Smooth muscle cell (in vitro differentiated cells): Measurements from ENCODE around the gene LRRC28. TPM values are rescaled to one million over a fixed set of nuclear protein-coding genes. Genes with fewer than 3 reads are reported as not detected.

ENCODE experiments used
- DNase-seq: peaks from one replicate; lab custom pipeline; 2025; ENCODE audit not compliant: unreplicated experiment; lab: John Stamatoyannopoulos, UW
- H2AFZ ChIP-seq: fragments of 200-600 bp; sonication (generic); 2 replicates; pipeline ENCODE4 v1.6.0; 2016; ENCODE audit warnings: antibody characterized with exemption, low read depth, mild to moderate bottlenecking
- H3F3A ChIP-seq: fragments of 200-600 bp; sonication (generic); 2 replicates; pipeline ENCODE4 v1.6.0; 2017; ENCODE audit warnings: antibody characterized with exemption, low read depth
- H3K27ac ChIP-seq: fragments of 200-600 bp; sonication (generic); 2 replicates; pipeline ENCODE4 v1.5.1; 2016; ENCODE audit warnings: low read depth, mild to moderate bottlenecking
- H3K27me3 ChIP-seq: fragments of 200-600 bp; sonication (generic); 2 replicates; pipeline ENCODE4 v1.6.1; 2016; ENCODE audit warnings: low read depth, mild to moderate bottlenecking
- H3K36me3 ChIP-seq: fragments of 200-600 bp; sonication (generic); 2 replicates; pipeline ENCODE4 v1.5.1; 2016; ENCODE audit warnings: low read depth
- H3K4me1 ChIP-seq: fragments of 200-600 bp; sonication (generic); 2 replicates; pipeline ENCODE4 v1.5.1; 2016; ENCODE audit warnings: low read depth
- H3K4me2 ChIP-seq: fragments of 200-600 bp; sonication (generic); 2 replicates; pipeline ENCODE4 v1.6.0; 2016; ENCODE audit warnings: mild to moderate bottlenecking
- H3K4me3 ChIP-seq: fragments of 200-600 bp; sonication (generic); 2 replicates; pipeline ENCODE4 v1.5.1; 2016; ENCODE audit warnings: mild to moderate bottlenecking
- H3K79me2 ChIP-seq: fragments of 200-600 bp; sonication (generic); 2 replicates; pipeline ENCODE4 v1.6.0; 2016; ENCODE audit warnings: low read depth, mild to moderate bottlenecking
- H3K9ac ChIP-seq: fragments of 200-600 bp; sonication (generic); 2 replicates; pipeline ENCODE4 v1.6.0; 2016; ENCODE audit warnings: low read depth
- H3K9me3 ChIP-seq: fragments of 200-600 bp; sonication (generic); replicated peaks from 2 replicates; pipeline ENCODE4 v1.5.1; 2016; ENCODE audit warnings: low read depth
- H4K20me1 ChIP-seq: fragments of 200-600 bp; sonication (generic); 2 replicates; pipeline ENCODE4 v1.6.0; 2016; ENCODE audit warnings: low read depth
- WGBS: methylation state at CpG from one replicate; pipeline ENCODE4 v1.1.7; 2016; ENCODE audit warnings: low lambda C conversion rate; 5-methylcytosine and 5-hydroxymethylcytosine counted together
- polyA plus RNA-seq: library from polyadenylated mRNA; unstranded; fragments of >200 nt; fragmentation: Nextera tagmentation; extraction: Ambion mirVana; gene quantifications from 2 replicates; pipeline ENCODE4 v1.2.1, GENCODE V29; 2016
- total RNA-seq: library from RNA; depleted of rRNA; stranded (reverse); fragments of >200 nt; gene quantifications from 2 replicates; pipeline ENCODE4 v1.2.3, GENCODE V29; 2014
- TF ChIP-seq, protein P1 (sequence below): fragments of 200-600 bp; sonication (generic); IDR thresholded peaks from 2 replicates; pipeline ENCODE4 v1.5.1; 2017; ENCODE audit warnings: borderline replicate concordance, mild to moderate bottlenecking, antibody characterized with exemption; ENCODE audit not compliant: insufficient read depth, poor library complexity, severe bottlenecking

Gene LRRC28
- total and polyA plus RNA-seq, 2 experiments from 2014 or later = 26.5 to 28.8 TPM

- whole genome bisulfite sequencing = 91% methylated on average over 8 of the region's 8 CpGs
- Histone ChIP-seq H3K27me3 (no peaks in the 10 kb centered on the region), H4K20me1 (no peaks in the 10 kb centered on the region), H3K4me1 (no peaks in the 10 kb centered on the region), H3K9ac (no peak overlapping the region), H3K36me3 (no peaks in the 10 kb centered on the region), H3K4me2 (no peak overlapping the region), H3F3A (peaks cover 8% of the 10 kb centered on the region), H3K27ac (no peak overlapping the region), H3K9me3 (no peaks in the 10 kb centered on the region), H2AFZ (no peak overlapping the region), H3K79me2 (no peaks in the 10 kb centered on the region), H3K4me3 (no peak overlapping the region)
- TF ChIP-seq, protein P1, sequence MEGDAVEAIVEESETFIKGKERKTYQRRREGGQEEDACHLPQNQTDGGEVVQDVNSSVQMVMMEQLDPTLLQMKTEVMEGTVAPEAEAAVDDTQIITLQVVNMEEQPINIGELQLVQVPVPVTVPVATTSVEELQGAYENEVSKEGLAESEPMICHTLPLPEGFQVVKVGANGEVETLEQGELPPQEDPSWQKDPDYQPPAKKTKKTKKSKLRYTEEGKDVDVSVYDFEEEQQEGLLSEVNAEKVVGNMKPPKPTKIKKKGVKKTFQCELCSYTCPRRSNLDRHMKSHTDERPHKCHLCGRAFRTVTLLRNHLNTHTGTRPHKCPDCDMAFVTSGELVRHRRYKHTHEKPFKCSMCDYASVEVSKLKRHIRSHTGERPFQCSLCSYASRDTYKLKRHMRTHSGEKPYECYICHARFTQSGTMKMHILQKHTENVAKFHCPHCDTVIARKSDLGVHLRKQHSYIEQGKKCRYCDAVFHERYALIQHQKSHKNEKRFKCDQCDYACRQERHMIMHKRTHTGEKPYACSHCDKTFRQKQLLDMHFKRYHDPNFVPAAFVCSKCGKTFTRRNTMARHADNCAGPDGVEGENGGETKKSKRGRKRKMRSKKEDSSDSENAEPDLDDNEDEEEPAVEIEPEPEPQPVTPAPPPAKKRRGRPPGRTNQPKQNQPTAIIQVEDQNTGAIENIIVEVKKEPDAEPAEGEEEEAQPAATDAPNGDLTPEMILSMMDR = no peak
- no peak for DNase-seq
Measured at GRCh38 chr15:99411234-99411633, 160.0 kb downstream of the LRRC28 start.

DNA sequence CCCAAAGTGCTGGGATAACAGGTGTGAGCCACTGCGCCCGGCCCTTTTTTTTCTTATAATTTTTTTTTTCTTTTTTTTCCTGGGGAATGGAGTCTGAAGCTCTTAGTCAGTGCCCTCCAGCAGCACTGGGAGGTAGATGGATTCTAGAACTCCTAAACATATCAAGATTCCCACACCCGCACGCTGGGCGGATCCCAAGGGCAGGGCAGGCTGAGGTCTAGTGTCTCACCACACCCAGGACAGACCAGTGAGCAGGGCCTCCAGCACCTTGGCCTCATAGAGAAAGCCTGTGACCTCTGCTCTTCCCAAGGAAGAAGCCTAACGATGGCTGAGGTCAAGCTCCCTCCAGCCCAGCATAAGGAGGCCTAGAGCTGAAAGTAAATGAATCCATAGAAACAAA, 160.8 kb downstream of the LRRC28 start:
- Histone ChIP-seq H3K4me1 (no peaks in the 10 kb centered on the region), H3K4me3 (no peak overlapping the region), H4K20me1 (no peaks in the 10 kb centered on the region), H3K9me3 (no peaks in the 10 kb centered on the region), H3K27ac (no peak overlapping the region), H3K27me3 (no peaks in the 10 kb centered on the region), H3K9ac (no peak overlapping the region), H3K36me3 (no peaks in the 10 kb centered on the region), H3K4me2 (no peak overlapping the region), H2AFZ (no peak overlapping the region), H3F3A (peaks cover 8% of the 10 kb centered on the region), H3K79me2 (no peaks in the 10 kb centered on the region)
- TF ChIP-seq, protein P1 = no peak
- 96% methylated on average over 6 of the region's 6 CpGs for WGBS
- no peak for DNase-seq

- Histone ChIP-seq H3K4me2 (no peak overlapping the region), H3K27me3 (no peaks in the 10 kb centered on the region), H3K27ac (no peak overlapping the region), H3K4me1 (no peaks in the 10 kb centered on the region), H2AFZ (no peak overlapping the region), H3K79me2 (no peaks in the 10 kb centered on the region), H3K9me3 (no peaks in the 10 kb centered on the region), H3F3A (peaks cover 8% of the 10 kb centered on the region), H3K36me3 (no peaks in the 10 kb centered on the region), H3K4me3 (no peak overlapping the region), H4K20me1 (no peaks in the 10 kb centered on the region), H3K9ac (no peak overlapping the region)
- TF ChIP-seq, protein P1 = no peak
- DNase-seq = no peak
- WGBS = 96% methylated on average over 8 of the region's 8 CpGs
Measured at GRCh38 chr15:99412626-99413025, 161.3 kb downstream of the LRRC28 start.

- H2AFZ ChIP-seq = no peak overlapping the region
- H3K9me3 ChIP-seq = no peaks in the 10 kb centered on the region
- no peaks in the 10 kb centered on the region for H3F3A ChIP-seq
- no peaks in the 10 kb centered on the region for H3K79me2 ChIP-seq
- H3K27me3 ChIP-seq = no peaks in the 10 kb centered on the region
- H3K9ac ChIP-seq = no peak overlapping the region
- no peaks in the 10 kb centered on the region for H4K20me1 ChIP-seq
- H3K4me2 ChIP-seq = no peak overlapping the region
- WGBS = 91% methylated on average over 21 of the region's 21 CpGs
- H3K27ac ChIP-seq = no peak overlapping the region
- H3K36me3 ChIP-seq = no peaks in the 10 kb centered on the region
- TF ChIP-seq, protein P1 = no peak
- no peak for DNase-seq
- no peak overlapping the region for H3K4me3 ChIP-seq
- H3K4me1 ChIP-seq = no peaks in the 10 kb centered on the region
Measured at GRCh38 chr15:99413955-99414754, 162.9 kb downstream of the LRRC28 start.
